GM12878 (cell line): ENCODE measurements around the gene DPY30. TPM values are rescaled to one million over a fixed set of nuclear protein-coding genes. Genes with fewer than 3 reads are reported as not detected.
A peak's percentile ranks its signal among the peaks of the same experiment; 100 is the strongest.

Experiments used
- BCL11A ChIP-seq: IDR thresholded peaks from 2 replicates; pipeline ENCODE4 v1.6.1; 2011; ENCODE audit warnings: low read depth, low read length
- BHLHE40 ChIP-seq, 2 experiments: fragments of 450-650 bp in 1 of 2; IDR thresholded peaks; 2 replicates each; pipeline ENCODE4 v1.6.1; 2011 to 2017; ENCODE audit warnings: low read depth in 2 of 2, borderline replicate concordance in 1 of 2, improper control_type of control experiment in 1 of 2, low read length in 1 of 2, mild to moderate bottlenecking in 1 of 2
- CEBPB ChIP-seq, 2 experiments: fragments of 150-350 bp in 1 of 2; IDR thresholded peaks; 2 replicates each; pipeline ENCODE4 v1.6.1; 2012 to 2014; ENCODE audit warnings: low read depth in 2 of 2, low read length in 2 of 2, borderline replicate concordance in 1 of 2, inconsistent platforms in 1 of 2
- EGR1 ChIP-seq, 2 experiments: IDR thresholded peaks; 1 replicate in 1 of 2; 2 replicates in 1 of 2; pipeline ENCODE4 v1.6.1; 2011 to 2012; ENCODE audit warnings: low read depth in 2 of 2, low read length in 2 of 2, borderline replicate concordance in 1 of 2, mild to moderate bottlenecking in 1 of 2, moderate library complexity in 1 of 2
- HCFC1 ChIP-seq: fragments of 150-350 bp; IDR thresholded peaks from 2 replicates; pipeline ENCODE4 v1.6.1; 2014; ENCODE audit warnings: low read length
- HDAC2 ChIP-seq: fragments of 200-600 bp; sonication (generic); IDR thresholded peaks from 2 replicates; pipeline ENCODE4 v1.6.1; 2017
- NFYA ChIP-seq: IDR thresholded peaks from 2 replicates; pipeline ENCODE4 v1.6.1; 2011; ENCODE audit warnings: low read depth, mild to moderate bottlenecking, low read length, improper control_type of control experiment, borderline replicate concordance
- NR2C1 ChIP-seq: fragments of 450-650 bp; IDR thresholded peaks from 2 replicates; pipeline ENCODE4 v1.6.1; 2017; ENCODE audit warnings: antibody characterized with exemption, mild to moderate bottlenecking, moderate library complexity
- NR2C2 ChIP-seq: IDR thresholded peaks from 2 replicates; pipeline ENCODE4 v1.6.1; 2011; ENCODE audit warnings: borderline replicate concordance, low read depth; ENCODE audit not compliant: control insufficient read depth, insufficient read length
- NR2F1 ChIP-seq: fragments of 450-650 bp; conservative IDR thresholded peaks from 2 replicates; pipeline ENCODE4 v1.6.1; 2017; ENCODE audit warnings: mild to moderate bottlenecking
- ZNF274 ChIP-seq: IDR thresholded peaks from one replicate; pipeline ENCODE4 v1.8.0; 2011; ENCODE audit not compliant: insufficient read length, insufficient read depth
- ZNF384 ChIP-seq: IDR thresholded peaks from 2 replicates; pipeline ENCODE4 v1.6.1; 2012; ENCODE audit warnings: low read depth, mild to moderate bottlenecking, low read length, improper control_type of control experiment, borderline replicate concordance
- polyA plus RNA-seq, 11 experiments: library from polyadenylated mRNA; depleted of rRNA in 4 of 11; unstranded in 6 of 11; stranded (reverse) in 5 of 11; fragments of >200 nt; fragmentation: Nextera tagmentation in 4 of 11; fragmentation: Illumina TruSeq in 1 of 11; extraction: Ambion mirVana in 4 of 11; extraction: Trizol in 1 of 11; gene quantifications; 1 replicate in 1 of 11; 2 replicates in 10 of 11; pipeline versions ENCODE4 v1.2.1 to v1.2.3, GENCODE V29; 2011 to 2016; ENCODE audit warnings: inconsistent platforms in 2 of 11, missing spikeins in 2 of 11, low read depth in 1 of 11
- total RNA-seq, 4 experiments: library from RNA; depleted of rRNA in 3 of 4; stranded (reverse); fragments of >200 nt in 3 of 4; fragmentation: Illumina TruSeq in 1 of 4; extraction: Trizol in 1 of 4; gene quantifications; 2 replicates each; pipeline versions ENCODE4 v1.2.1 to v1.2.3, GENCODE V29; 2013 to 2021
- TF ChIP-seq, protein P1 (sequence below): fragments of 450-650 bp; IDR thresholded peaks from 2 replicates; pipeline ENCODE4 v1.6.1; 2017; ENCODE audit warnings: mild to moderate bottlenecking, moderate library complexity
- TF ChIP-seq, protein P2 (sequence below): IDR thresholded peaks from 2 replicates; pipeline ENCODE4 v1.6.1; 2012; ENCODE audit warnings: low read depth, low read length, improper control_type of control experiment
- TF ChIP-seq, protein P3 (sequence below): IDR thresholded peaks from 2 replicates; pipeline ENCODE4 v1.6.1; 2011; ENCODE audit warnings: low read depth, mild to moderate bottlenecking, low read length, moderate library complexity, borderline replicate concordance; ENCODE audit errors: extremely low read depth
- TF ChIP-seq, protein P4 (sequence below): fragments of 450-650 bp; IDR thresholded peaks from 2 replicates; pipeline ENCODE4 v1.6.1; 2014; ENCODE audit warnings: mild to moderate bottlenecking
- TF ChIP-seq, protein P5 (sequence below): IDR thresholded peaks from 2 replicates; pipeline ENCODE4 v1.6.1; 2011; ENCODE audit warnings: mild to moderate bottlenecking, low read depth, low read length, moderate library complexity; ENCODE audit not compliant: insufficient replicate concordance
- TF ChIP-seq, protein P6 (sequence below): fragments of 450-650 bp; formaldehyde crosslinking; IDR thresholded peaks from 2 replicates; pipeline ENCODE4 v1.4.0; 2020; ENCODE audit warnings: mild to moderate bottlenecking, moderate library complexity

The DPY30 gene
- total and polyA plus RNA-seq, 10 of the 15 experiments (the other 5 are each of a cell fraction or from before 2014, with no cell fraction given) = 45.8 to 307 (median 89.2) TPM

DNA sequence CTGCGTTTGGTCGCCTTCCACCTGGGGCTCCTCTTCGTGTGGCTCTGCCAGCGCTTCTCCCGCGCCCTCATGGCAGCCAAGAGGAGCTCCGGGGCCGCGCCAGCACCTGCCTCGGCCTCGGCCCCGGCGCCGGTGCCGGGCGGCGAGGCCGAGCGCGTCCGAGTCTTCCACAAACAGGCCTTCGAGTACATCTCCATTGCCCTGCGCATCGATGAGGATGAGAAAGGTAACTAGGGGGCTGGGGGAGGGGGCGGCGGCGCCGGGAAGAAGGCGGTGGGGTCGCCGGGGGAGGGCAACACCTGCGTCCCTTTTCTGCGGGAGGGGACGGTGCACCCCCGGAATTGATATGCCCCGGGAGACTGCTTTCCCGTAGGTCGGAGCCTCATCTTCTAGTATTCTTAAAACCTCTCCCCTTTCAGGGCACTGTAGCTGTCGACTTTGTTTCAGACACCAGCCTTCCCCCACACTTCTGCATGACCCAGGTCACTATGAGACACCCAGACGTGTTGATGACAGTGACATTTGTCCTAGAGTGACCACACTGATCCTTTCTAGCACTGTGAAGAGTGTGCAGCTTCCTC, 24.5 kb upstream of the DPY30 start (continued):
- TF ChIP-seq, protein P1, sequence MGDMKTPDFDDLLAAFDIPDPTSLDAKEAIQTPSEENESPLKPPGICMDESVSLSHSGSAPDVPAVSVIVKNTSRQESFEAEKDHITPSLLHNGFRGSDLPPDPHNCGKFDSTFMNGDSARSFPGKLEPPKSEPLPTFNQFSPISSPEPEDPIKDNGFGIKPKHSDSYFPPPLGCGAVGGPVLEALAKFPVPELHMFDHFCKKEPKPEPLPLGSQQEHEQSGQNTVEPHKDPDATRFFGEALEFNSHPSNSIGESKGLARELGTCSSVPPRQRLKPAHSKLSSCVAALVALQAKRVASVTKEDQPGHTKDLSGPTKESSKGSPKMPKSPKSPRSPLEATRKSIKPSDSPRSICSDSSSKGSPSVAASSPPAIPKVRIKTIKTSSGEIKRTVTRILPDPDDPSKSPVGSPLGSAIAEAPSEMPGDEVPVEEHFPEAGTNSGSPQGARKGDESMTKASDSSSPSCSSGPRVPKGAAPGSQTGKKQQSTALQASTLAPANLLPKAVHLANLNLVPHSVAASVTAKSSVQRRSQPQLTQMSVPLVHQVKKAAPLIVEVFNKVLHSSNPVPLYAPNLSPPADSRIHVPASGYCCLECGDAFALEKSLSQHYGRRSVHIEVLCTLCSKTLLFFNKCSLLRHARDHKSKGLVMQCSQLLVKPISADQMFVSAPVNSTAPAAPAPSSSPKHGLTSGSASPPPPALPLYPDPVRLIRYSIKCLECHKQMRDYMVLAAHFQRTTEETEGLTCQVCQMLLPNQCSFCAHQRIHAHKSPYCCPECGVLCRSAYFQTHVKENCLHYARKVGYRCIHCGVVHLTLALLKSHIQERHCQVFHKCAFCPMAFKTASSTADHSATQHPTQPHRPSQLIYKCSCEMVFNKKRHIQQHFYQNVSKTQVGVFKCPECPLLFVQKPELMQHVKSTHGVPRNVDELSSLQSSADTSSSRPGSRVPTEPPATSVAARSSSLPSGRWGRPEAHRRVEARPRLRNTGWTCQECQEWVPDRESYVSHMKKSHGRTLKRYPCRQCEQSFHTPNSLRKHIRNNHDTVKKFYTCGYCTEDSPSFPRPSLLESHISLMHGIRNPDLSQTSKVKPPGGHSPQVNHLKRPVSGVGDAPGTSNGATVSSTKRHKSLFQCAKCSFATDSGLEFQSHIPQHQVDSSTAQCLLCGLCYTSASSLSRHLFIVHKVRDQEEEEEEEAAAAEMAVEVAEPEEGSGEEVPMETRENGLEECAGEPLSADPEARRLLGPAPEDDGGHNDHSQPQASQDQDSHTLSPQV = no peak
- TF ChIP-seq NR2F1 (0 out of 2 replicates have a peak, but pooled peaks have one; percentile 5), ZNF384 (no peak), NFYA (no peak), BCL11A (no peak), BHLHE40 (IDR thresholded peaks at IDR 0.05; ENCODE audit: borderline replicate concordance in 1 of 2, low read depth in 2 of 2, low read length in 1 of 2) (no peak), NR2C1 (no peak), HCFC1 (no peak), EGR1 (IDR thresholded peaks at IDR 0.05; ENCODE audit: borderline replicate concordance in 1 of 2, low read depth in 2 of 2, low read length in 2 of 2) (no peak), CEBPB (IDR thresholded peaks at IDR 0.05; ENCODE audit: borderline replicate concordance in 1 of 2, low read depth in 2 of 2, low read length in 2 of 2) (no peak), HDAC2 (no peak), NR2C2 (no peak), ZNF274 (no peak)
- TF ChIP-seq, protein P2, sequence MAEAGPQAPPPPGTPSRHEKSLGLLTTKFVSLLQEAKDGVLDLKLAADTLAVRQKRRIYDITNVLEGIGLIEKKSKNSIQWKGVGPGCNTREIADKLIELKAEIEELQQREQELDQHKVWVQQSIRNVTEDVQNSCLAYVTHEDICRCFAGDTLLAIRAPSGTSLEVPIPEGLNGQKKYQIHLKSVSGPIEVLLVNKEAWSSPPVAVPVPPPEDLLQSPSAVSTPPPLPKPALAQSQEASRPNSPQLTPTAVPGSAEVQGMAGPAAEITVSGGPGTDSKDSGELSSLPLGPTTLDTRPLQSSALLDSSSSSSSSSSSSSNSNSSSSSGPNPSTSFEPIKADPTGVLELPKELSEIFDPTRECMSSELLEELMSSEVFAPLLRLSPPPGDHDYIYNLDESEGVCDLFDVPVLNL = no peak
- TF ChIP-seq, protein P3, sequence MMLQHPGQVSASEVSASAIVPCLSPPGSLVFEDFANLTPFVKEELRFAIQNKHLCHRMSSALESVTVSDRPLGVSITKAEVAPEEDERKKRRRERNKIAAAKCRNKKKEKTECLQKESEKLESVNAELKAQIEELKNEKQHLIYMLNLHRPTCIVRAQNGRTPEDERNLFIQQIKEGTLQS = no peak
- TF ChIP-seq, protein P4, sequence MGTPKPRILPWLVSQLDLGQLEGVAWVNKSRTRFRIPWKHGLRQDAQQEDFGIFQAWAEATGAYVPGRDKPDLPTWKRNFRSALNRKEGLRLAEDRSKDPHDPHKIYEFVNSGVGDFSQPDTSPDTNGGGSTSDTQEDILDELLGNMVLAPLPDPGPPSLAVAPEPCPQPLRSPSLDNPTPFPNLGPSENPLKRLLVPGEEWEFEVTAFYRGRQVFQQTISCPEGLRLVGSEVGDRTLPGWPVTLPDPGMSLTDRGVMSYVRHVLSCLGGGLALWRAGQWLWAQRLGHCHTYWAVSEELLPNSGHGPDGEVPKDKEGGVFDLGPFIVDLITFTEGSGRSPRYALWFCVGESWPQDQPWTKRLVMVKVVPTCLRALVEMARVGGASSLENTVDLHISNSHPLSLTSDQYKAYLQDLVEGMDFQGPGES = no peak
- TF ChIP-seq, protein P5, sequence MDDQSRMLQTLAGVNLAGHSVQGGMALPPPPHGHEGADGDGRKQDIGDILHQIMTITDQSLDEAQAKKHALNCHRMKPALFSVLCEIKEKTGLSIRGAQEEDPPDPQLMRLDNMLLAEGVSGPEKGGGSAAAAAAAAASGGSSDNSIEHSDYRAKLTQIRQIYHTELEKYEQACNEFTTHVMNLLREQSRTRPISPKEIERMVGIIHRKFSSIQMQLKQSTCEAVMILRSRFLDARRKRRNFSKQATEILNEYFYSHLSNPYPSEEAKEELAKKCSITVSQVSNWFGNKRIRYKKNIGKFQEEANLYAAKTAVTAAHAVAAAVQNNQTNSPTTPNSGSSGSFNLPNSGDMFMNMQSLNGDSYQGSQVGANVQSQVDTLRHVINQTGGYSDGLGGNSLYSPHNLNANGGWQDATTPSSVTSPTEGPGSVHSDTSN = no peak
- TF ChIP-seq, protein P6, sequence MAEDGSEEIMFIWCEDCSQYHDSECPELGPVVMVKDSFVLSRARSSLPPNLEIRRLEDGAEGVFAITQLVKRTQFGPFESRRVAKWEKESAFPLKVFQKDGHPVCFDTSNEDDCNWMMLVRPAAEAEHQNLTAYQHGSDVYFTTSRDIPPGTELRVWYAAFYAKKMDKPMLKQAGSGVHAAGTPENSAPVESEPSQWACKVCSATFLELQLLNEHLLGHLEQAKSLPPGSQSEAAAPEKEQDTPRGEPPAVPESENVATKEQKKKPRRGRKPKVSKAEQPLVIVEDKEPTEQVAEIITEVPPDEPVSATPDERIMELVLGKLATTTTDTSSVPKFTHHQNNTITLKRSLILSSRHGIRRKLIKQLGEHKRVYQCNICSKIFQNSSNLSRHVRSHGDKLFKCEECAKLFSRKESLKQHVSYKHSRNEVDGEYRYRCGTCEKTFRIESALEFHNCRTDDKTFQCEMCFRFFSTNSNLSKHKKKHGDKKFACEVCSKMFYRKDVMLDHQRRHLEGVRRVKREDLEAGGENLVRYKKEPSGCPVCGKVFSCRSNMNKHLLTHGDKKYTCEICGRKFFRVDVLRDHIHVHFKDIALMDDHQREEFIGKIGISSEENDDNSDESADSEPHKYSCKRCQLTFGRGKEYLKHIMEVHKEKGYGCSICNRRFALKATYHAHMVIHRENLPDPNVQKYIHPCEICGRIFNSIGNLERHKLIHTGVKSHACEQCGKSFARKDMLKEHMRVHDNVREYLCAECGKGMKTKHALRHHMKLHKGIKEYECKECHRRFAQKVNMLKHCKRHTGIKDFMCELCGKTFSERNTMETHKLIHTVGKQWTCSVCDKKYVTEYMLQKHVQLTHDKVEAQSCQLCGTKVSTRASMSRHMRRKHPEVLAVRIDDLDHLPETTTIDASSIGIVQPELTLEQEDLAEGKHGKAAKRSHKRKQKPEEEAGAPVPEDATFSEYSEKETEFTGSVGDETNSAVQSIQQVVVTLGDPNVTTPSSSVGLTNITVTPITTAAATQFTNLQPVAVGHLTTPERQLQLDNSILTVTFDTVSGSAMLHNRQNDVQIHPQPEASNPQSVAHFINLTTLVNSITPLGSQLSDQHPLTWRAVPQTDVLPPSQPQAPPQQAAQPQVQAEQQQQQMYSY = no peak
